Mesendoderm (in vitro differentiated cells): Measurements from ENCODE around the gene UBASH3A.

Experiments
- DNase-seq: peaks from one replicate; pipeline ENCODE4 v3.0.0; 2013
- H2AK5ac ChIP-seq: 2 replicates; pipeline ENCODE4 v1.6.1; 2013; ENCODE audit warnings: low read length, inconsistent platforms
- H2BK120ac ChIP-seq: 2 replicates; pipeline ENCODE4 v1.6.1; 2013; ENCODE audit warnings: low read depth, mild to moderate bottlenecking, low read length, moderate library complexity, mixed read lengths
- H2BK15ac ChIP-seq: replicated peaks from 2 replicates; pipeline ENCODE4 v1.6.1; 2013; ENCODE audit warnings: low read depth, mild to moderate bottlenecking, moderate library complexity
- H2BK5ac ChIP-seq: 2 replicates; pipeline ENCODE4 v1.6.1; 2013; ENCODE audit warnings: low read length, inconsistent platforms
- H3K18ac ChIP-seq: 2 replicates; pipeline ENCODE4 v1.6.1; 2013; ENCODE audit warnings: mild to moderate bottlenecking, low read length, mixed read lengths
- H3K23ac ChIP-seq: one replicate; pipeline ENCODE4 v1.6.1; 2013; ENCODE audit warnings: low read length
- H3K27ac ChIP-seq: 2 replicates; pipeline ENCODE4 v1.5.1; 2013; ENCODE audit warnings: low read depth, mild to moderate bottlenecking, inconsistent platforms, low read length, moderate library complexity
- H3K27me3 ChIP-seq: 2 replicates; pipeline ENCODE4 v1.6.1; 2013; ENCODE audit warnings: low read length, control low read depth, mild to moderate bottlenecking, inconsistent platforms; ENCODE audit not compliant: insufficient read depth, poor library complexity
- H3K36me3 ChIP-seq: 2 replicates; pipeline ENCODE4 v1.6.1; 2013; ENCODE audit warnings: low read length, inconsistent platforms; ENCODE audit not compliant: control insufficient read depth, insufficient read depth
- H3K4ac ChIP-seq: one replicate; pipeline ENCODE4 v1.6.1; 2013; ENCODE audit warnings: low read depth, mild to moderate bottlenecking, low read length, moderate library complexity
- H3K4me1 ChIP-seq: 2 replicates; pipeline ENCODE4 v1.6.1; 2013; ENCODE audit warnings: low read depth, low read length, inconsistent platforms; ENCODE audit not compliant: control insufficient read depth
- H3K4me2 ChIP-seq: 2 replicates; pipeline ENCODE4 v1.6.1; 2013; ENCODE audit warnings: low read length
- H3K4me3 ChIP-seq: 2 replicates; pipeline ENCODE4 v1.5.1; 2013; ENCODE audit warnings: mild to moderate bottlenecking, low read length
- H3K56ac ChIP-seq: one replicate; pipeline ENCODE4 v1.6.1; 2013; ENCODE audit warnings: low read length
- H3K79me1 ChIP-seq: 2 replicates; pipeline ENCODE4 v1.6.1; 2013; ENCODE audit warnings: low read length, inconsistent platforms
- H3K79me2 ChIP-seq: 2 replicates; pipeline ENCODE4 v1.6.1; 2013; ENCODE audit warnings: mild to moderate bottlenecking, low read length; ENCODE audit not compliant: control insufficient read depth, insufficient read depth
- H3K9ac ChIP-seq: 2 replicates; pipeline ENCODE4 v1.6.1; 2013; ENCODE audit warnings: low read length, inconsistent platforms
- H4K5ac ChIP-seq: one replicate; pipeline ENCODE4 v1.6.1; 2013; ENCODE audit warnings: low read length
- H4K8ac ChIP-seq: one replicate; pipeline ENCODE4 v1.6.1; 2013; ENCODE audit warnings: low read depth, mild to moderate bottlenecking, control low read depth, low read length, moderate library complexity
- WGBS: extraction: QIAGEN DNeasy Blood & Tissue Kit; methylation state at CpG from one replicate; pipeline ENCODE4 v1.1.7; 2013; ENCODE audit warnings: low lambda C conversion rate, missing lambda C conversion rate; ENCODE audit not compliant: insufficient coverage; ENCODE audit errors: extremely low coverage; 5-methylcytosine and 5-hydroxymethylcytosine counted together

Gene UBASH3A

GRCh38 chr21:42453224-42453985, 49.7 kb downstream of the UBASH3A start:
- WGBS: no CpG with 5 or more reads among the region's 18 CpGs

GRCh38 chr21:42453986-42454570, 50.4 kb downstream of the UBASH3A start:
- no peak overlapping the region for H4K8ac ChIP-seq
- no peak overlapping the region for H3K23ac ChIP-seq
- H4K5ac ChIP-seq: no peak overlapping the region
- no peak overlapping the region for H3K4me3 ChIP-seq
- H2BK15ac ChIP-seq: no peak overlapping the region
- no peaks in the 10 kb centered on the region for H3K79me1 ChIP-seq
- DNase-seq: no peak
- no peak overlapping the region for H3K9ac ChIP-seq
- no peak overlapping the region for H2AK5ac ChIP-seq
- no peak overlapping the region for H3K4me2 ChIP-seq
- WGBS: no CpG with 5 or more reads among the region's 19 CpGs
- no peak overlapping the region for H2BK5ac ChIP-seq
- H3K36me3 ChIP-seq: no peaks in the 10 kb centered on the region
- H3K18ac ChIP-seq: no peak overlapping the region
- H3K27me3 ChIP-seq: no peaks in the 10 kb centered on the region
- H3K27ac ChIP-seq: no peak overlapping the region
- H2BK120ac ChIP-seq: no peak overlapping the region
- no peaks in the 10 kb centered on the region for H3K79me2 ChIP-seq
- no peak overlapping the region for H3K56ac ChIP-seq
- no peak overlapping the region for H3K4ac ChIP-seq
- H3K4me1 ChIP-seq: no peaks in the 10 kb centered on the region

More at GRCh38 chr21:42453224-42453985, 49.7 kb downstream of the UBASH3A start:
- Histone ChIP-seq H4K5ac (no peak overlapping the region), H3K18ac (no peak overlapping the region), H3K9ac (no peak overlapping the region), H3K4me3 (no peak overlapping the region), H2BK120ac (no peak overlapping the region), H4K8ac (no peak overlapping the region), H3K4me1 (no peaks in the 10 kb centered on the region), H3K27me3 (no peaks in the 10 kb centered on the region), H3K27ac (no peak overlapping the region), H3K36me3 (no peaks in the 10 kb centered on the region), H3K4me2 (no peak overlapping the region), H3K79me1 (no peaks in the 10 kb centered on the region), H2BK15ac (no peak overlapping the region), H2BK5ac (no peak overlapping the region), H3K56ac (no peak overlapping the region), H3K4ac (no peak overlapping the region), H3K79me2 (no peaks in the 10 kb centered on the region), H2AK5ac (no peak overlapping the region), H3K23ac (no peak overlapping the region)
- no peak for DNase-seq

DNA sequence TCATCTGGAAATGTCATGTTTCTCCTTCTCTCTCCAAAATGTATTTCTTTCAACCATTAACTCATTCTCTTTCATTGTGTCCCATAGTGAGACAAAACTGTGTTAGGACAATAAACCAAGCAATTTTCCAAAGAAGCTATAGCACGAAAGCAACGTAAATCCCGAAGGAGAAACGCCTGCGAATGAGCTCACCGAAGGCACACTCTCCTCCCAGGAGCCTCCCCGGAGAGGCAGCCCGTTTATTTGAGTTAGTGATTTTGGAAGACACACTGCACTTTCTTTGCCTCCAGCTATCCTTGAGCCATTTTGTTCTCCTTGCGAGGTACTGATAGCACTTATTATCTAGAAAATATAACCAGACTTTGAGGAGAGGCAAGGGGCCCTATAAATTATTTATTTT, 51.1 kb downstream of the UBASH3A start:
- H4K5ac ChIP-seq: no peak overlapping the region
- no peak overlapping the region for H3K56ac ChIP-seq
- no peak overlapping the region for H3K18ac ChIP-seq
- no peaks in the 10 kb centered on the region for H3K79me1 ChIP-seq
- H3K27me3 ChIP-seq: no peaks in the 10 kb centered on the region
- H3K9ac ChIP-seq: no peak overlapping the region
- no peak overlapping the region for H2AK5ac ChIP-seq
- no peak overlapping the region for H3K4me2 ChIP-seq
- no peaks in the 10 kb centered on the region for H3K36me3 ChIP-seq
- no peak overlapping the region for H2BK120ac ChIP-seq
- no peak overlapping the region for H2BK15ac ChIP-seq
- no peak overlapping the region for H4K8ac ChIP-seq
- no peak for DNase-seq
- no peak overlapping the region for H3K23ac ChIP-seq
- H3K4me1 ChIP-seq: no peaks in the 10 kb centered on the region
- no peaks in the 10 kb centered on the region for H3K79me2 ChIP-seq
- H3K27ac ChIP-seq: no peak overlapping the region
- no peak overlapping the region for H3K4me3 ChIP-seq
- no peak overlapping the region for H3K4ac ChIP-seq
- no CpG with 5 or more reads among the region's 9 CpGs for WGBS
- no peak overlapping the region for H2BK5ac ChIP-seq

DNA sequence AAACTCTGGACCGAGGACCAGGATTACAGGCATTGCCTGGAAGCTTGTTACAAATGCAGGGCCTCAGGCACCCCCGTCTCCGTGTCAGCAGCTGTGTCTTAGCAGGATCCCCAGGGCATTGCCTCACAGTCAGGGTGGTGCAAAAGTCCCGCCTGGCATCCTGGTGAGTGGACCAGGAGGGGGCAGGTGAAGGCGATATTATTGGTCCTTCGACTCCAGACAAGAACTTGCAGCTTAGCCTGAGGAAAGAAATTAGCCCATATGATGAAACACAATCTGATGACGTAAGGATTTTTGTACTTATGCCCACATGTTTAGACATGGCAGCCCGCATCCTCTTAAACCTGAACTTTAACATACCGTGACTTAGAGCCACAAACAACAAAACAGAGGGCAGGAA, 51.5 kb downstream of the UBASH3A start:
- Histone ChIP-seq H3K4me1 (no peaks in the 10 kb centered on the region), H3K4me2 (no peak overlapping the region), H3K79me2 (no peaks in the 10 kb centered on the region), H3K56ac (no peak overlapping the region), H3K79me1 (no peaks in the 10 kb centered on the region), H3K4ac (no peak overlapping the region), H3K4me3 (no peak overlapping the region), H4K5ac (no peak overlapping the region), H3K27ac (no peak overlapping the region), H2BK5ac (no peak overlapping the region), H2AK5ac (no peak overlapping the region), H3K9ac (no peak overlapping the region), H3K23ac (no peak overlapping the region), H2BK15ac (no peak overlapping the region), H4K8ac (no peak overlapping the region), H3K18ac (no peak overlapping the region), H3K27me3 (no peaks in the 10 kb centered on the region), H2BK120ac (no peak overlapping the region), H3K36me3 (no peaks in the 10 kb centered on the region)
- no peak for DNase-seq
- no CpG with 5 or more reads among the region's 9 CpGs for WGBS

DNA sequence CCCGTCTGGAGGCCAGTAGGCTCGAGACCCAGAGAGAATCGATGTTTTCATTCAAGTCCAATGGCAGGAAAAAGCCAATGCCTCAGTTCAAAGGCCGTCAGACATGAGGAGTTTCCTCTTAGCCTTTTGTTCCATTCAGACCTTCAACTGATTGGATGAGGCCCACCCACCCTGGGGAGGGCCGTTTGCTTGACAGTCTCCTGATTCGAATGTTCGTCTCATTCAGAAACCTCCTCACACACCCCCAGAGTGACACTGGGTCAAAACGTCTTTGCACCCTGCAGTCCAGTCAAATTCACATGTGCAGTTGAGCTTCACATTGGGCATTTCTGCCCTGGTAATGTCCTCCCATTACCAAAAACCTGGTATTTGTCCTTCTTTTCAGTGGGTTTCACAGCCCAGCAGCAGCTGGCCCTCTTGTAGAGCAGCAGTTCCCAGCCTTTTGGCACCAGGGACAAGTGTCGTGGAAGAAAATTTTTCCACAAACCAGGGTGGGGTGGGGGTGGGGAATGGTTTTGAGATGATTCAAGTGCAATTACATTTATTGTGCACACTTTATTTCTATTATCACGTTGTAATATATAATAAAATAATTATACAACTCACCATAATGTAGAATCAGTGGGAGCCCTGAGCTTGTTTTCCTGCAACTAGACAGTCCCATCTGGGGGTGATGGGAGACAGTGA, 52.2 kb downstream of the UBASH3A start:
- no peaks in the 10 kb centered on the region for H3K79me1 ChIP-seq
- no peak for DNase-seq
- no peak overlapping the region for H4K5ac ChIP-seq
- no peak overlapping the region for H3K4me3 ChIP-seq
- no peak overlapping the region for H3K23ac ChIP-seq
- no peak overlapping the region for H3K4ac ChIP-seq
- H2BK5ac ChIP-seq: no peak overlapping the region
- no peak overlapping the region for H4K8ac ChIP-seq
- no peaks in the 10 kb centered on the region for H3K36me3 ChIP-seq
- no peak overlapping the region for H3K27ac ChIP-seq
- no CpG with 5 or more reads among the region's 10 CpGs for WGBS
- no peak overlapping the region for H3K4me2 ChIP-seq
- H3K56ac ChIP-seq: no peak overlapping the region
- no peak overlapping the region for H3K18ac ChIP-seq
- H3K9ac ChIP-seq: no peak overlapping the region
- H2AK5ac ChIP-seq: no peak overlapping the region
- H3K4me1 ChIP-seq: no peaks in the 10 kb centered on the region
- H3K79me2 ChIP-seq: no peaks in the 10 kb centered on the region
- no peak overlapping the region for H2BK120ac ChIP-seq
- no peaks in the 10 kb centered on the region for H3K27me3 ChIP-seq
- H2BK15ac ChIP-seq: no peak overlapping the region
